Measurements from ENCODE around the gene LETMD1.

Gene LETMD1

GRCh38 chr12:51077930-51078329 lies 29.8 kb downstream of the LETMD1 start (continued):
- TF ChIP-seq ZNF426 (tag by site-specific recombination; IDR thresholded peaks at IDR 0.05) (no peak), ZNF561 (tag by site-specific recombination; IDR thresholded peaks at IDR 0.05; ENCODE audit: borderline replicate concordance) (no peak), ZNF341 (tag by site-specific recombination; IDR thresholded peaks at IDR 0.05; ENCODE audit: low read depth) (no peak), ZNF449 (tag by site-specific recombination; IDR thresholded peaks at IDR 0.05) (no peak), ZNF548 (tag by site-specific recombination; IDR thresholded peaks at IDR 0.05) (no peak), ZBTB8A (tag by site-specific recombination; IDR thresholded peaks at IDR 0.05) (no peak), ZNF585B (tag by site-specific recombination; IDR thresholded peaks at IDR 0.05) (no peak), ZNF629 (tag by site-specific recombination; IDR thresholded peaks at IDR 0.05) (peak; percentile 20; the same call in 1 of the 2 replicates), ZNF664 (tag by site-specific recombination; IDR thresholded peaks at IDR 0.05) (no peak), ZNF335 (tag by site-specific recombination; conservative IDR thresholded peaks at IDR 0.05) (peak; percentile 26; the same call in 1 of the 2 replicates), ZNF184 (tag by site-specific recombination; IDR thresholded peaks at IDR 0.05) (no peak), ZBTB49 (tag by site-specific recombination; IDR thresholded peaks at IDR 0.05; ENCODE audit: low read depth) (no peak), AEBP2 (tag by site-specific recombination; IDR thresholded peaks at IDR 0.05; ENCODE audit: borderline replicate concordance) (no peak), ZNF292 (tag by site-specific recombination; IDR thresholded peaks at IDR 0.05; ENCODE audit: borderline replicate concordance, low read depth) (no peak), ZNF792 (tag by site-specific recombination; IDR thresholded peaks at IDR 0.05) (no peak), ZNF394 (tag by site-specific recombination; IDR thresholded peaks at IDR 0.05; ENCODE audit: borderline replicate concordance) (no peak), ZNF404 (tag by site-specific recombination; IDR thresholded peaks at IDR 0.05) (no peak), ZNF580 (tag by site-specific recombination; IDR thresholded peaks at IDR 0.05) (no peak), HOXC10 (CRISPR knock-in tag; IDR thresholded peaks at IDR 0.05) (no peak), ZSCAN4 (tag by site-specific recombination; IDR thresholded peaks at IDR 0.05) (no peak), ZNF214 (tag by site-specific recombination; IDR thresholded peaks at IDR 0.05; ENCODE audit: borderline replicate concordance) (no peak), ZNF610 (tag by site-specific recombination; IDR thresholded peaks at IDR 0.05; ENCODE audit: borderline replicate concordance) (no peak), ZNF558 (tag by site-specific recombination; IDR thresholded peaks at IDR 0.05) (no peak), ZBTB20 (tag by site-specific recombination; IDR thresholded peaks at IDR 0.05) (peak; percentile 56; the same call in 1 of the 2 replicates), ZNF114 (tag by site-specific recombination; IDR thresholded peaks at IDR 0.05) (no peak), ZNF221 (tag by site-specific recombination; IDR thresholded peaks at IDR 0.05; ENCODE audit: borderline replicate concordance) (no peak), TSHZ1 (tag by site-specific recombination; IDR thresholded peaks at IDR 0.05; ENCODE audit: borderline replicate concordance) (no peak), ZNF626 (tag by site-specific recombination; IDR thresholded peaks at IDR 0.05) (no peak)

Data from HEK293 (cell line).